ENCODE data around the gene COL5A2.

DNA sequence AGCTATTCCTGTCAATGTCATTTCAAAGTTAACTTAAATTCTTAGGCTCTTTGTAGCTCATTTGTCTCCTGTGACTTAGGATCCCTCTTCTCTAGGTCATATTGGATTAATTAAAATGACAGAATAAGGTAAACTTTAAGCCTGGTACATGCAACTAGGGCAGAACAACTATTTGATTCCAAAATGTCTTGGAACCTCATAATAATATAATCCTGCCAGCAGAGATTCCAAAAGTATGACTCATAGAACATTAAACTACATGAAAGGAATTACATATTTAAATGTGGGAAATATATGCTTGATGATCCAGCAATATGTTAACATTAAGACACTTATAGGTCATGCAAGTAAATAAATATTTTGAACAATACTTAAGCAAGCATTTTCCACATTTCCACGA is 142.0 kb downstream of the COL5A2 start:
- TF ChIP-seq, protein P1, sequence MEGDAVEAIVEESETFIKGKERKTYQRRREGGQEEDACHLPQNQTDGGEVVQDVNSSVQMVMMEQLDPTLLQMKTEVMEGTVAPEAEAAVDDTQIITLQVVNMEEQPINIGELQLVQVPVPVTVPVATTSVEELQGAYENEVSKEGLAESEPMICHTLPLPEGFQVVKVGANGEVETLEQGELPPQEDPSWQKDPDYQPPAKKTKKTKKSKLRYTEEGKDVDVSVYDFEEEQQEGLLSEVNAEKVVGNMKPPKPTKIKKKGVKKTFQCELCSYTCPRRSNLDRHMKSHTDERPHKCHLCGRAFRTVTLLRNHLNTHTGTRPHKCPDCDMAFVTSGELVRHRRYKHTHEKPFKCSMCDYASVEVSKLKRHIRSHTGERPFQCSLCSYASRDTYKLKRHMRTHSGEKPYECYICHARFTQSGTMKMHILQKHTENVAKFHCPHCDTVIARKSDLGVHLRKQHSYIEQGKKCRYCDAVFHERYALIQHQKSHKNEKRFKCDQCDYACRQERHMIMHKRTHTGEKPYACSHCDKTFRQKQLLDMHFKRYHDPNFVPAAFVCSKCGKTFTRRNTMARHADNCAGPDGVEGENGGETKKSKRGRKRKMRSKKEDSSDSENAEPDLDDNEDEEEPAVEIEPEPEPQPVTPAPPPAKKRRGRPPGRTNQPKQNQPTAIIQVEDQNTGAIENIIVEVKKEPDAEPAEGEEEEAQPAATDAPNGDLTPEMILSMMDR (IDR thresholded peaks at IDR 0.05 in 2 of 3, conservative IDR thresholded peaks at IDR 0.05 in 1 of 3; ENCODE audit: control insufficient read depth in 2 of 3, extremely low read depth in 1 of 3, insufficient read depth in 1 of 3, low read depth in 3 of 3, low read length in 3 of 3), result no peak
- TF ChIP-seq RB1 (IDR thresholded peaks at IDR 0.05; ENCODE audit: borderline replicate concordance), result no peak
- TF ChIP-seq POLR2A (IDR thresholded peaks at IDR 0.05; ENCODE audit: low read depth, low read length), result no peak
- TF ChIP-seq, protein P2, sequence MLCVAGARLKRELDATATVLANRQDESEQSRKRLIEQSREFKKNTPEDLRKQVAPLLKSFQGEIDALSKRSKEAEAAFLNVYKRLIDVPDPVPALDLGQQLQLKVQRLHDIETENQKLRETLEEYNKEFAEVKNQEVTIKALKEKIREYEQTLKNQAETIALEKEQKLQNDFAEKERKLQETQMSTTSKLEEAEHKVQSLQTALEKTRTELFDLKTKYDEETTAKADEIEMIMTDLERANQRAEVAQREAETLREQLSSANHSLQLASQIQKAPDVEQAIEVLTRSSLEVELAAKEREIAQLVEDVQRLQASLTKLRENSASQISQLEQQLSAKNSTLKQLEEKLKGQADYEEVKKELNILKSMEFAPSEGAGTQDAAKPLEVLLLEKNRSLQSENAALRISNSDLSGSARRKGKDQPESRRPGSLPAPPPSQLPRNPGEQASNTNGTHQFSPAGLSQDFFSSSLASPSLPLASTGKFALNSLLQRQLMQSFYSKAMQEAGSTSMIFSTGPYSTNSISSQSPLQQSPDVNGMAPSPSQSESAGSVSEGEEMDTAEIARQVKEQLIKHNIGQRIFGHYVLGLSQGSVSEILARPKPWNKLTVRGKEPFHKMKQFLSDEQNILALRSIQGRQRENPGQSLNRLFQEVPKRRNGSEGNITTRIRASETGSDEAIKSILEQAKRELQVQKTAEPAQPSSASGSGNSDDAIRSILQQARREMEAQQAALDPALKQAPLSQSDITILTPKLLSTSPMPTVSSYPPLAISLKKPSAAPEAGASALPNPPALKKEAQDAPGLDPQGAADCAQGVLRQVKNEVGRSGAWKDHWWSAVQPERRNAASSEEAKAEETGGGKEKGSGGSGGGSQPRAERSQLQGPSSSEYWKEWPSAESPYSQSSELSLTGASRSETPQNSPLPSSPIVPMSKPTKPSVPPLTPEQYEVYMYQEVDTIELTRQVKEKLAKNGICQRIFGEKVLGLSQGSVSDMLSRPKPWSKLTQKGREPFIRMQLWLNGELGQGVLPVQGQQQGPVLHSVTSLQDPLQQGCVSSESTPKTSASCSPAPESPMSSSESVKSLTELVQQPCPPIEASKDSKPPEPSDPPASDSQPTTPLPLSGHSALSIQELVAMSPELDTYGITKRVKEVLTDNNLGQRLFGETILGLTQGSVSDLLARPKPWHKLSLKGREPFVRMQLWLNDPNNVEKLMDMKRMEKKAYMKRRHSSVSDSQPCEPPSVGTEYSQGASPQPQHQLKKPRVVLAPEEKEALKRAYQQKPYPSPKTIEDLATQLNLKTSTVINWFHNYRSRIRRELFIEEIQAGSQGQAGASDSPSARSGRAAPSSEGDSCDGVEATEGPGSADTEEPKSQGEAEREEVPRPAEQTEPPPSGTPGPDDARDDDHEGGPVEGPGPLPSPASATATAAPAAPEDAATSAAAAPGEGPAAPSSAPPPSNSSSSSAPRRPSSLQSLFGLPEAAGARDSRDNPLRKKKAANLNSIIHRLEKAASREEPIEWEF (IDR thresholded peaks at IDR 0.05; ENCODE audit: insufficient replicate concordance, low read depth, low read length), result no peak
- TF ChIP-seq POLR2AphosphoS2 (IDR thresholded peaks at IDR 0.05; ENCODE audit: low read depth, low read length), result no peak
- no peak for TF ChIP-seq PML (IDR thresholded peaks at IDR 0.05; ENCODE audit: low read length)
- no peak for TF ChIP-seq RAD51 (IDR thresholded peaks at IDR 0.05)
- no peak for TF ChIP-seq NR2F1 (conservative IDR thresholded peaks at IDR 0.05)
- TF ChIP-seq SIN3A (IDR thresholded peaks at IDR 0.05; ENCODE audit: low read depth, low read length), result no peak
- no peak for TF ChIP-seq EP300 (IDR thresholded peaks at IDR 0.05; ENCODE audit: borderline replicate concordance in 1 of 2, control insufficient read depth in 1 of 2, low read depth in 2 of 2, low read length in 2 of 2)

Data from GM12878 (cell line).